H1 (cell line): Measurements from ENCODE around the gene PGP. TPM values are rescaled to one million over a fixed set of nuclear protein-coding genes. Genes with fewer than 3 reads are reported as not detected.

Experiments
- CBX8 ChIP-seq: fragments of 300-800, 300-1000 bp; sonication (generic); IDR thresholded peaks from 2 replicates; pipeline ENCODE4 v1.7.1; 2016; ENCODE audit warnings: low read depth, low read length, borderline replicate concordance
- EP300 ChIP-seq, 2 experiments: IDR thresholded peaks; 1 replicate in 1 of 2; 2 replicates in 1 of 2; pipeline ENCODE4 v1.6.1; 2011 to 2012; ENCODE audit warnings: low read depth in 2 of 2, low read length in 2 of 2, mild to moderate bottlenecking in 2 of 2, borderline replicate concordance in 1 of 2, inconsistent platforms in 1 of 2, moderate library complexity in 1 of 2
- EZH2 ChIP-seq: fragments of 200-600 bp; sonication (generic); IDR thresholded peaks from 2 replicates; pipeline ENCODE4 v1.7.1; 2012; ENCODE audit warnings: low read depth, mild to moderate bottlenecking, moderate library complexity, low read length, inconsistent platforms; ENCODE audit not compliant: severe bottlenecking
- HDAC6 ChIP-seq: IDR thresholded peaks from one replicate; pipeline ENCODE4 v1.7.1; 2012; ENCODE audit warnings: low read depth, mild to moderate bottlenecking, inconsistent platforms, low read length, moderate library complexity
- RFX5 ChIP-seq: IDR thresholded peaks from 2 replicates; pipeline ENCODE4 v1.6.1; 2011; ENCODE audit warnings: low read depth, low read length, improper control_type of control experiment, borderline replicate concordance
- TAF7 ChIP-seq: optimal IDR thresholded peaks from 2 replicates; pipeline ENCODE3; 2011; ENCODE audit warnings: low read depth, mild to moderate bottlenecking, inconsistent platforms, low read length, moderate library complexity, borderline replicate concordance
- polyA plus RNA-seq, 7 experiments: library from polyadenylated mRNA; depleted of rRNA in 3 of 7; stranded (reverse) in 5 of 7; unstranded in 2 of 7; fragments of >200 nt in 5 of 7; fragments of 200-250 nt in 2 of 7; gene quantifications; 1 replicate in 5 of 7; 2 replicates in 1 of 7; 4 replicates in 1 of 7; pipeline versions ENCODE4 v1.2.1 to v1.2.3, GENCODE V29; 2011 to 2013; ENCODE audit warnings: missing spikeins in 2 of 7, mixed read lengths in 2 of 7
- total RNA-seq: library from RNA; stranded (reverse); fragmentation: NEBNext Ultra II Directional; extraction: Animal tissue kit (Norgen Biotek cat#: 25700); gene quantifications from 2 replicates; pipeline ENCODE4 v1.2.1, GENCODE V29; 2021
- TF ChIP-seq, protein P1 (sequence below): IDR thresholded peaks from 2 replicates; pipeline ENCODE4 v1.6.1; 2012; ENCODE audit warnings: inconsistent platforms

PGP gene
- total and polyA plus RNA-seq, 2 of the 8 experiments (the other 6 are each of a cell fraction or from before 2014, with no cell fraction given) = 30.9 to 55.9 TPM

DNA sequence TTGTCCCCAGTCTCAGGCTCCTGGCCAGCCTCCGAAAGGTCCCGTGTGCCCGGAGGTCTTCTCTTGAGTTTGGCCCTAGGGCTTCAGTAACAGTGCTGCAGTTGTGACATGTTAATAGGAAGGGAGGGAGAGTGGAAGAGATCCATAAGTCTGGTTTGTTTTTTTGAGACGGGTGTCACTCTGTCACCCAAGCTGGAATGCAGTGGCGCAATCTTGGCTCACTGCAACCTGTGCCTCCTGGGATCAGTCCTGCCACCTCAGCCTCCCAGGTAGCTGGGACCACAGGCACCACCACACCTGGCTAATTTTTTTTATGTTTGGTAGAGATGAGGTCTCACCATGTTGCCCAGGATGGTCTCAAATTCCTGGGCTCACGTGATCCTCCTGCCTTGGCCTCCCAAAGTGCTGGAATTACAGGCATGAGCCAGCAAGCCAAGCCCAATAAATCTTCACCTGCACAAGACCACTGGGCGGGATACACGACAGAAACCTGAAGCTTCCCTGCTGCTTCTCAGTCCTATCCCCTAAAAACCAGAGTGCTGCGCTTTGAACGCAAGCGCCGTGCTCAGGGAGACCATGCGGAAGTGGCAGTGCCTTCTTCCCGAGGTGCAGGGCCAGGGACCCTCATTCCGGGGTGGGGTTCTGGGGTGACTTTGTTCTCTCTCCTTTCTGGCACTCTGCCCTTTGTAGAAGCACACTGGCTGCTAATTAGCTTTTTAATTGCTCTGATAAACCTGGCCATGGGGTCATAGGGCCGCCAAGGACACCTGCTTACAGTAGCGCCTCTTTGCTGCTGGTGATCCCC is 48.2 kb downstream of the PGP start (continued):
- TF ChIP-seq RFX5 (no peak), HDAC6 (no peak), TAF7 (no peak), EZH2 (no peak), EP300 (IDR thresholded peaks at IDR 0.05; ENCODE audit: borderline replicate concordance in 1 of 2, low read depth in 2 of 2, low read length in 2 of 2) (no peak), CBX8 (no peak)
- TF ChIP-seq, protein P1, sequence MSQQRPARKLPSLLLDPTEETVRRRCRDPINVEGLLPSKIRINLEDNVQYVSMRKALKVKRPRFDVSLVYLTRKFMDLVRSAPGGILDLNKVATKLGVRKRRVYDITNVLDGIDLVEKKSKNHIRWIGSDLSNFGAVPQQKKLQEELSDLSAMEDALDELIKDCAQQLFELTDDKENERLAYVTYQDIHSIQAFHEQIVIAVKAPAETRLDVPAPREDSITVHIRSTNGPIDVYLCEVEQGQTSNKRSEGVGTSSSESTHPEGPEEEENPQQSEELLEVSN = no peak
